ENCODE data around the gene MET. TPM values are rescaled to one million over a fixed set of nuclear protein-coding genes. Genes with fewer than 3 reads are reported as not detected.

Gene MET
- total RNA-seq, 1 experiment from 2014 or later, result 5.0 TPM

GRCh38 chr7:116810267-116811116, 138.5 kb downstream of the MET start:
- H3K36me3 Mint-ChIP-seq (ENCODE audit: insufficient read depth in 1 of 3, low read depth in 3 of 3), result no peaks in the 10 kb centered on the region
- DNase-seq, result no peak
- no peak overlapping the region for H3K27ac Mint-ChIP-seq
- no peak overlapping the region for H2BK20ac ChIP-seq (ENCODE audit: low read depth, low read length, poor library complexity, severe bottlenecking)
- H3K4ac ChIP-seq (ENCODE audit: low read depth, low read length), result no peak overlapping the region
- H2AK5ac ChIP-seq (ENCODE audit: insufficient read length, low read length), result no peak overlapping the region
- no peak overlapping the region for H4K91ac ChIP-seq (ENCODE audit: insufficient read length, low read depth, low read length)
- H3K9ac ChIP-seq (ENCODE audit: extremely low read depth, insufficient read length, low read length), result no peak overlapping the region
- H2AFZ ChIP-seq (ENCODE audit: low read length), result no peak overlapping the region
- H3K4me3 Mint-ChIP-seq, result no peak overlapping the region
- no peak overlapping the region for H3K56ac ChIP-seq (ENCODE audit: insufficient read length, low read depth, low read length)
- H3K18ac ChIP-seq (ENCODE audit: insufficient read length, low read depth, low read length), result no peak overlapping the region
- no peak overlapping the region for H3T11ph ChIP-seq (ENCODE audit: low read length)
- no peak overlapping the region for H2BK15ac ChIP-seq (ENCODE audit: low read depth, low read length)
- no peak overlapping the region for H3K23ac ChIP-seq (ENCODE audit: insufficient read length, low read depth, low read length)
- H4K5ac ChIP-seq (ENCODE audit: insufficient read length, low read depth, low read length), result no peak overlapping the region
- no peak for TF ChIP-seq CTCF (conservative IDR thresholded peaks at IDR 0.05)
- no CpG with 5 or more reads among the region's 6 CpGs for WGBS (ENCODE audit: extremely low coverage, insufficient read length, low lambda C conversion rate)
- H2BK120ac ChIP-seq (ENCODE audit: low read depth, low read length, poor library complexity, severe bottlenecking), result no peak overlapping the region
- H3K9me3 ChIP-seq (ENCODE audit: control insufficient read depth, low read depth, low read length), result no peaks in the 10 kb centered on the region
- no peak overlapping the region for H4K8ac ChIP-seq (replicated peaks; ENCODE audit: insufficient read length, low read depth, low read length)
- peaks cover 12 to 21% of the 10 kb centered on the region in 2 experiments for H3K4me1 Mint-ChIP-seq
- H3K27me3 ChIP-seq (ENCODE audit: insufficient read depth, low read length), result no peaks in the 10 kb centered on the region
- no peaks in the 10 kb centered on the region for H3K9me3 Mint-ChIP-seq
- no peaks in the 10 kb centered on the region for H3K79me2 ChIP-seq (ENCODE audit: insufficient read depth, low read length)
- no peaks in the 10 kb centered on the region for H3K23me2 ChIP-seq (ENCODE audit: insufficient read length, low read depth, low read length, poor library complexity, severe bottlenecking)
- no peaks in the 10 kb centered on the region for H3K27me3 Mint-ChIP-seq (ENCODE audit: low read depth)
- H4K20me1 ChIP-seq (ENCODE audit: control insufficient read depth, insufficient read depth, insufficient read length), result no peaks in the 10 kb centered on the region
- H3K4me1 ChIP-seq (ENCODE audit: insufficient read depth, low read length), result no peaks in the 10 kb centered on the region
- no peak overlapping the region for H3K4me2 ChIP-seq (ENCODE audit: insufficient read depth, insufficient read length, low read length)
- H3K27ac ChIP-seq (ENCODE audit: insufficient read length, low read depth, low read length), result no peak overlapping the region
- H2BK12ac ChIP-seq (ENCODE audit: insufficient read length, low read depth, low read length), result no peak overlapping the region
- no peak overlapping the region for H3K14ac ChIP-seq (ENCODE audit: insufficient read depth, low read length)
- H2BK5ac ChIP-seq (ENCODE audit: insufficient read length, low read length), result no peak overlapping the region
- H3K79me1 ChIP-seq (ENCODE audit: insufficient read depth, low read depth, low read length, poor library complexity, severe bottlenecking), result no peaks in the 10 kb centered on the region

Data from H9 (cell line).